ENCODE results near the gene VAV2. TPM values are rescaled to one million over a fixed set of nuclear protein-coding genes. Genes with fewer than 3 reads are reported as not detected.

Gene VAV2
- polyA plus RNA-seq, 1 of the 3 experiments (the other 2 are of a cell fraction), result 14.9 TPM

- TF ChIP-seq CTCF (IDR thresholded peaks at IDR 0.05), result no peak
These were observed 128.9 kb downstream of the VAV2 start (continued) for GRCh38 chr9:133863257-133863592.

DNA sequence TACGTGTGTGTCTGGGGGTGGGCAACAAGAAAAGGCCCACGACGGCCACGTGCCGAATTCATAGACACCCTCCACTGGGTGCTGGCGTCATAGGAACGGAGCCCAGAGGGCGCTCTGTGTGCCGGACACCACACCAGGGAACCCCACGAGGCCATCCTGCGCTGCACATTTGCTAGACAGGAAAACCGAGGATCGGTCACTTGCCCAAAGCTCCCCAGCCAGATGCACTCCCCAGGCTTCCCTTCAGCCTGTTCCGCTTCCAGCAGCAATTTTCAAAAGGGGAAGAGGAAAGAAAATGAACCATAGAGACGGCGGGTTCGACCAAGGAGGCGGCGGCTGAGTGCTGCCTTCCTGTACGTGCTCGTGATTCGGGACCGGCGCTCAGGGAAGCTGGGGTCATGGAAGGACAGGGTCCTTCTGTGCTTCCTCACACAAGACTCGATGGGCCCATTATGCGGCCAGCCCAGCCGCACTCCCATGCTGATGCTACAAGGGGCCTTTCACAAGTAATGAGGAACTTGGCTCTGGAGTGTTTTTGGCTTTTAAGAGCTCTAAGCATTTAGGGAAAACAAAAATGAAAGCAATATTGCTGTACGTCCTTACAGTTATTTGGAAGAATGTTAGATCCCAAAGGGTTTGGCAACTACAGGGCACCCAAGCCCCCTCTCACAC lies 129.4 kb downstream of the VAV2 start:
- no peak overlapping the region for H3K9ac ChIP-seq
- no peaks in the 10 kb centered on the region for H3K9me2 ChIP-seq
- CTCF ChIA-PET, result interaction anchor here (1.5 to 3.3 kb wide), 3 partner anchors 20 to 132 kb away, joined by 4 to 16 read pairs (median 4); no protein-coding TSS in a partner anchor
- TF ChIP-seq RXRA (IDR thresholded peaks at IDR 0.05; ENCODE audit: borderline replicate concordance, low read depth), result no peak
- TF ChIP-seq TCF12 (IDR thresholded peaks at IDR 0.05), result no peak
- TF ChIP-seq PBX3 (IDR thresholded peaks at IDR 0.05), result no peak
- TF ChIP-seq TAF1 (IDR thresholded peaks at IDR 0.05; ENCODE audit: borderline replicate concordance, low read depth, low read length), result no peak
- TF ChIP-seq EP300 (IDR thresholded peaks at IDR 0.05; ENCODE audit: borderline replicate concordance in 1 of 2, low read depth in 1 of 2, low read length in 1 of 2), result no peak
- TF ChIP-seq RCOR1 (IDR thresholded peaks at IDR 0.05; ENCODE audit: low read length), result no peak
- no peak for TF ChIP-seq CHD2 (IDR thresholded peaks at IDR 0.05; ENCODE audit: low read length, partially characterized antibody)
- no peak for TF ChIP-seq MXI1 (IDR thresholded peaks at IDR 0.05; ENCODE audit: low read depth, low read length)
- no peak for TF ChIP-seq GABPA (IDR thresholded peaks at IDR 0.05; ENCODE audit: low read depth)
- no peak overlapping the region; a peak in 1 of 4 replicates for H3K27ac ChIP-seq (ENCODE audit: low read depth in 2 of 2, low read length in 1 of 2)
- no peak for DNase-seq
- peaks cover 0 to 23% of the 10 kb centered on the region in 2 experiments; a peak in 1 of 4 replicates for H3K4me1 ChIP-seq (ENCODE audit: control insufficient read depth in 1 of 2, insufficient read depth in 2 of 2, low read depth in 1 of 2, low read length in 1 of 2)
- H3K4me3 ChIP-seq (ENCODE audit: low read depth in 2 of 2, low read length in 1 of 2), result no peak overlapping the region
- no peaks in the 10 kb centered on the region for H3K36me3 ChIP-seq (replicated peaks in 1 of 2; ENCODE audit: control insufficient read depth in 1 of 2, insufficient read depth in 2 of 2, low read length in 1 of 2)
- POLR2A ChIA-PET, result no interaction called here
- no peak overlapping the region for H2AFZ ChIP-seq (ENCODE audit: low read depth)
- H3K4me2 ChIP-seq, result no peak overlapping the region
- peaks cover 3% of the 10 kb centered on the region for H3F3A ChIP-seq (replicated peaks; ENCODE audit: insufficient read depth)
- no peaks in the 10 kb centered on the region for H3K9me3 ChIP-seq
- H3K27me3 ChIP-seq (ENCODE audit: insufficient read depth), result no peaks in the 10 kb centered on the region
- WGBS (ENCODE audit: low lambda C conversion rate), result 96% methylated on average over 26 of the region's 28 CpGs
- H3K79me2 ChIP-seq (ENCODE audit: insufficient read depth), result peaks cover 77% of the 10 kb centered on the region
- peaks cover 17% of the 10 kb centered on the region for H4K20me1 ChIP-seq (ENCODE audit: insufficient read depth)

DNA sequence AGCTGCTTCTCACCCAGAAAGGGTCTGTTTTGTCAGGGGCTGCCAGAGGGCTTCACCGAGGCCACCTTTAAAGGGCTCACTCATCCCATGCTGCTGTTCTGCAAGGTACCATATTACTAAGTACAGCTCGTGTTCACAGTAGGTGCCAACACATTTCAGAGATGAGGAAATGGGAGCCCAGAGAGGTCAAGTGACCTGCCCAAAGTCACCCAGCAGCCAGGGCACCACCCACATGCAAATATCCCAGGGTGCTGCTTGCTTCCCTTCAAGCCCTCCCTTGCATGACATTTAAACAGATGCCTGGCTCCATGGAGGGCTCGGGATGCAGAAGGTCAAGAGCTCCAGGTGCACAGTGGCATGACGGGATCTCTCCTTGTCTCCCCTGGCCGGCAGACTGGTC lies 130.4 kb downstream of the VAV2 start:
- H3K4me3 ChIP-seq (ENCODE audit: low read depth in 2 of 2, low read length in 1 of 2), result no peak overlapping the region
- H3F3A ChIP-seq (replicated peaks; ENCODE audit: insufficient read depth), result peaks cover 3% of the 10 kb centered on the region
- no peak overlapping the region for H2AFZ ChIP-seq (ENCODE audit: low read depth)
- no peak for DNase-seq
- H3K4me2 ChIP-seq, result no peak overlapping the region
- no peaks in the 10 kb centered on the region for H3K9me2 ChIP-seq
- H3K27me3 ChIP-seq (ENCODE audit: insufficient read depth), result no peaks in the 10 kb centered on the region
- ChIA-PET CTCF (interaction anchor here (1.0 to 3.3 kb wide), 2 partner anchors 17 to 133 kb away, joined by 3 to 16 read pairs; no protein-coding TSS in a partner anchor), POLR2A (no interaction called here)
- 100% methylated on average over 4 of the region's 5 CpGs for WGBS (ENCODE audit: low lambda C conversion rate)
- H3K9ac ChIP-seq, result no peak overlapping the region
- peaks cover 67% of the 10 kb centered on the region for H3K79me2 ChIP-seq (ENCODE audit: insufficient read depth)
- TF ChIP-seq PBX3 (IDR thresholded peaks at IDR 0.05), result no peak
- TF ChIP-seq TAF1 (IDR thresholded peaks at IDR 0.05; ENCODE audit: borderline replicate concordance, low read depth, low read length), result no peak
- TF ChIP-seq FOXJ3 (CRISPR knock-in tag; IDR thresholded peaks at IDR 0.05), result no peak
- TF ChIP-seq RXRA (IDR thresholded peaks at IDR 0.05; ENCODE audit: borderline replicate concordance, low read depth), result no peak
- no peaks in the 10 kb centered on the region for H3K9me3 ChIP-seq
- peaks cover 17% of the 10 kb centered on the region for H4K20me1 ChIP-seq (ENCODE audit: insufficient read depth)
- H3K4me1 ChIP-seq (ENCODE audit: control insufficient read depth in 1 of 2, insufficient read depth in 2 of 2, low read depth in 1 of 2, low read length in 1 of 2), result peaks cover 0 to 13% of the 10 kb centered on the region in 2 experiments; a peak in 1 of 4 replicates
- no peaks in the 10 kb centered on the region for H3K36me3 ChIP-seq (replicated peaks in 1 of 2; ENCODE audit: control insufficient read depth in 1 of 2, insufficient read depth in 2 of 2, low read length in 1 of 2)
- H3K27ac ChIP-seq (ENCODE audit: low read depth in 2 of 2, low read length in 1 of 2), result no peak overlapping the region

Data from SK-N-SH (cell line).